HG02870 (cell line): ENCODE data around the gene MBD3L3.
"Not testable (repeated sequence)": the region's sequence is repeated elsewhere in the genome, so short reads cannot be mapped to it uniquely, and the experiment has no call there.

Experiments used
- ATAC-seq: cut with Tn5 transposase; IDR thresholded peaks from one replicate; pipeline ENCODE4 v1.9.1; 2021; ENCODE audit warnings: mild to moderate bottlenecking, moderate library complexity; ENCODE audit not compliant: unreplicated experiment

Gene MBD3L3

GRCh38 chr19:7058576-7058975 is at the start of gene MBD3L3:
Gene MBD3L3 (minus strand): TSS chr19:7058676. CDS start chr19:7058605, 71 bp downstream.
- ATAC-seq: not testable (repeated sequence)

GRCh38 chr19:7106711-7107657 is 48.5 kb upstream of the MBD3L3 start:
- ATAC-seq: no peak

GRCh38 chr19:7104747-7105447 is 46.4 kb upstream of the MBD3L3 start:
- no peak for ATAC-seq

- ATAC-seq: no peak
Observed at GRCh38 chr19:7101498-7102253, 43.2 kb upstream of the MBD3L3 start.

- ATAC-seq: no peak
Observed at GRCh38 chr19:7099597-7099921, 41.1 kb upstream of the MBD3L3 start.

GRCh38 chr19:7098701-7099596 is 40.5 kb upstream of the MBD3L3 start:
- peak; percentile 68 for ATAC-seq

- no peak for ATAC-seq
Observed at GRCh38 chr19:7098096-7098495, 39.6 kb upstream of the MBD3L3 start.

- ATAC-seq: no peak
Observed at GRCh38 chr19:7088999-7089398, 30.5 kb upstream of the MBD3L3 start.

GRCh38 chr19:7083076-7083956 is 24.8 kb upstream of the MBD3L3 start:
- ATAC-seq: no peak

- ATAC-seq: no peak
Observed at GRCh38 chr19:7078008-7078407, 19.5 kb upstream of the MBD3L3 start.

GRCh38 chr19:7076151-7076550 is 17.7 kb upstream of the MBD3L3 start:
- no peak for ATAC-seq

- no peak for ATAC-seq
Observed at GRCh38 chr19:7074705-7075282, 16.3 kb upstream of the MBD3L3 start.

- no peak for ATAC-seq
Observed at GRCh38 chr19:7072541-7072940, 14.1 kb upstream of the MBD3L3 start.

GRCh38 chr19:7069904-7070226 is 11.4 kb upstream of the MBD3L3 start:
- no peak for ATAC-seq

- peak; percentile 87 for ATAC-seq
Observed at GRCh38 chr19:7069042-7069903, 10.8 kb upstream of the MBD3L3 start, which contains the start of gene ZNF557. Gene ZNF557 (plus strand): TSS chr19:7069703. CDS start chr19:7075075, 5,372 bp downstream.

- no peak for ATAC-seq
Observed at GRCh38 chr19:7068599-7068998, 10.1 kb upstream of the MBD3L3 start.

- no peak for ATAC-seq
Observed at GRCh38 chr19:7067716-7068115, 9.2 kb upstream of the MBD3L3 start.

- not testable (repeated sequence) for ATAC-seq
Observed at GRCh38 chr19:7067122-7067521, 8.6 kb upstream of the MBD3L3 start.
